Trophoblast cell (in vitro differentiated cells and primary cell): Measurements from ENCODE around the gene PRKCH.

Experiments
- DNase-seq, 2 donors: peaks; one replicate each; pipeline ENCODE4 v3.0.0-alpha.2; 2016
- H2AFZ ChIP-seq: 2 replicates; pipeline ENCODE4 v1.6.1; 2013; ENCODE audit warnings: low read length, moderate library complexity, mild to moderate bottlenecking; ENCODE audit not compliant: insufficient read depth, poor library complexity
- H2AK5ac ChIP-seq: 2 replicates; pipeline ENCODE4 v1.6.1; 2013; ENCODE audit warnings: mild to moderate bottlenecking, low read length
- H2BK120ac ChIP-seq: 2 replicates; pipeline ENCODE4 v1.6.1; 2013; ENCODE audit warnings: low read length, mild to moderate bottlenecking, moderate library complexity; ENCODE audit not compliant: insufficient read depth, poor library complexity
- H2BK12ac ChIP-seq: 2 replicates; pipeline ENCODE4 v1.6.1; 2013; ENCODE audit warnings: mild to moderate bottlenecking, low read length, moderate library complexity
- H2BK5ac ChIP-seq: 2 replicates; pipeline ENCODE4 v1.6.1; 2013; ENCODE audit warnings: low read length, low read depth, moderate library complexity, mild to moderate bottlenecking; ENCODE audit not compliant: poor library complexity
- H3K14ac ChIP-seq: 2 replicates; pipeline ENCODE4 v1.6.1; 2013; ENCODE audit warnings: mild to moderate bottlenecking, low read length
- H3K18ac ChIP-seq: 2 replicates; pipeline ENCODE4 v1.6.1; 2013; ENCODE audit warnings: mild to moderate bottlenecking, low read length
- H3K23ac ChIP-seq: 2 replicates; pipeline ENCODE4 v1.6.1; 2013; ENCODE audit warnings: low read length
- H3K27ac ChIP-seq: 2 replicates; pipeline ENCODE4 v1.5.1; 2013; ENCODE audit warnings: low read depth, mild to moderate bottlenecking, inconsistent platforms, low read length, moderate library complexity
- H3K27me3 ChIP-seq: 2 replicates; pipeline ENCODE4 v1.6.1; 2013; ENCODE audit warnings: inconsistent platforms, mild to moderate bottlenecking, low read length, moderate library complexity; ENCODE audit not compliant: insufficient read depth
- H3K36me3 ChIP-seq, 2 experiments: 1 replicate in 1 of 2; 2 replicates in 1 of 2; pipeline ENCODE4 v1.6.1; 2013; ENCODE audit warnings: low read length in 2 of 2, mild to moderate bottlenecking in 2 of 2, moderate library complexity in 1 of 2; ENCODE audit not compliant: insufficient read depth in 2 of 2, control insufficient read depth in 1 of 2
- H3K4ac ChIP-seq: 2 replicates; pipeline ENCODE4 v1.6.1; 2013; ENCODE audit warnings: low read depth, mild to moderate bottlenecking, low read length, moderate library complexity
- H3K4me1 ChIP-seq, 2 experiments: 1 replicate in 1 of 2; 2 replicates in 1 of 2; pipeline ENCODE4 v1.6.1; 2013; ENCODE audit warnings: low read length in 2 of 2, mild to moderate bottlenecking in 2 of 2, moderate library complexity in 1 of 2; ENCODE audit not compliant: insufficient read depth in 2 of 2, control insufficient read depth in 1 of 2
- H3K4me2 ChIP-seq: 2 replicates; pipeline ENCODE4 v1.6.1; 2013; ENCODE audit warnings: inconsistent platforms, mild to moderate bottlenecking, low read length, moderate library complexity
- H3K4me3 ChIP-seq: 2 replicates; pipeline ENCODE4 v1.5.1; 2013; ENCODE audit warnings: mild to moderate bottlenecking, low read depth, low read length, inconsistent platforms
- H3K79me1 ChIP-seq: one replicate; pipeline ENCODE4 v1.6.1; 2013; ENCODE audit warnings: low read length
- H3K79me2 ChIP-seq: 2 replicates; pipeline ENCODE4 v1.6.1; 2013; ENCODE audit warnings: low read length, mild to moderate bottlenecking; ENCODE audit not compliant: control insufficient read depth, insufficient read depth, poor library complexity
- H3K9ac ChIP-seq: 2 replicates; pipeline ENCODE4 v1.6.1; 2013; ENCODE audit warnings: mild to moderate bottlenecking, low read length
- H3K9me3 ChIP-seq: 2 replicates; pipeline ENCODE4 v1.6.1; 2013; ENCODE audit warnings: low read depth, mild to moderate bottlenecking, control low read depth, inconsistent platforms, low read length; ENCODE audit not compliant: insufficient read depth
- H4K12ac ChIP-seq: 2 replicates; pipeline ENCODE4 v1.6.1; 2013; ENCODE audit warnings: low read depth, mild to moderate bottlenecking, low read length, moderate library complexity
- H4K8ac ChIP-seq: 2 replicates; pipeline ENCODE4 v1.6.1; 2013; ENCODE audit warnings: low read depth, mild to moderate bottlenecking, low read length, moderate library complexity
- H4K91ac ChIP-seq: one replicate; pipeline ENCODE4 v1.6.1; 2013; ENCODE audit warnings: low read depth, mild to moderate bottlenecking, low read length, moderate library complexity
- WGBS: extraction: QIAGEN DNeasy Blood & Tissue Kit; methylation state at CpG from one replicate; pipeline ENCODE4 v1.1.7; 2013; ENCODE audit warnings: missing lambda C conversion rate; ENCODE audit not compliant: insufficient read length, insufficient coverage; ENCODE audit errors: extremely low coverage; 5-methylcytosine and 5-hydroxymethylcytosine counted together

The PRKCH gene

GRCh38 chr14:61419201-61419600 lies 97.8 kb downstream of the PRKCH start:
- H3K4me2 ChIP-seq, result no peak overlapping the region
- no peak overlapping the region for H2AK5ac ChIP-seq
- peak overlapping the region; percentile 72 for H3K27ac ChIP-seq
- no peak overlapping the region for H3K18ac ChIP-seq
- H2AFZ ChIP-seq, result no peak overlapping the region
- no peak overlapping the region for H2BK12ac ChIP-seq
- peaks cover 0 to 1% of the 10 kb centered on the region in 2 experiments for H3K36me3 ChIP-seq
- H3K4ac ChIP-seq, result peak overlapping the region; percentile 63
- H2BK5ac ChIP-seq, result no peak overlapping the region
- no peak overlapping the region for H2BK120ac ChIP-seq
- H3K79me2 ChIP-seq, result peaks cover 4% of the 10 kb centered on the region
- H4K91ac ChIP-seq, result no peak overlapping the region
- no peak overlapping the region for H3K4me3 ChIP-seq
- no peak overlapping the region for H4K12ac ChIP-seq
- no peak overlapping the region for H3K14ac ChIP-seq
- peaks cover 20% of the 10 kb centered on the region for H3K79me1 ChIP-seq
- no peaks in the 10 kb centered on the region for H3K9me3 ChIP-seq
- H4K8ac ChIP-seq, result no peak overlapping the region
- peaks cover 12 to 25% of the 10 kb centered on the region in 2 experiments for H3K4me1 ChIP-seq
- no peak overlapping the region for H3K23ac ChIP-seq
- DNase-seq, result peak in 1 of 2 donors; percentile 52
- no peak overlapping the region for H3K9ac ChIP-seq
- H3K27me3 ChIP-seq, result no peaks in the 10 kb centered on the region

GRCh38 chr14:61420326-61420725 lies 98.9 kb downstream of the PRKCH start:
- H2BK120ac ChIP-seq, result peak overlapping the region; percentile 27
- WGBS, result no CpG with 5 or more reads among the region's 4 CpGs
- peak overlapping the region; percentile 15 for H2BK12ac ChIP-seq
- H3K27me3 ChIP-seq, result no peaks in the 10 kb centered on the region
- peak; percentile 55 for DNase-seq
- no peak overlapping the region for H3K4me2 ChIP-seq
- peaks cover 20% of the 10 kb centered on the region for H3K79me1 ChIP-seq
- H3K36me3 ChIP-seq, result peaks cover 1 to 5% of the 10 kb centered on the region in 2 experiments
- peak overlapping the region; percentile 16 for H3K14ac ChIP-seq
- H3K4ac ChIP-seq, result no peak overlapping the region
- H3K9ac ChIP-seq, result no peak overlapping the region
- peak overlapping the region; percentile 67 for H2BK5ac ChIP-seq
- H3K4me3 ChIP-seq, result no peak overlapping the region
- H4K8ac ChIP-seq, result peak overlapping the region; percentile 15
- peak overlapping the region; percentile 24 for H3K18ac ChIP-seq
- no peak overlapping the region for H2AFZ ChIP-seq
- H3K27ac ChIP-seq, result peak overlapping the region; percentile 72
- no peak overlapping the region for H2AK5ac ChIP-seq
- peaks cover 5% of the 10 kb centered on the region for H3K9me3 ChIP-seq
- H3K23ac ChIP-seq, result no peak overlapping the region
- H3K4me1 ChIP-seq, result peaks cover 12 to 27% of the 10 kb centered on the region in 2 experiments
- H3K79me2 ChIP-seq, result peaks cover 9% of the 10 kb centered on the region
- no peak overlapping the region for H4K12ac ChIP-seq
- H4K91ac ChIP-seq, result peak overlapping the region; percentile 80

GRCh38 chr14:61421212-61421923 lies 100.0 kb downstream of the PRKCH start:
- Histone ChIP-seq H3K27me3 (no peaks in the 10 kb centered on the region), H3K27ac (peak overlapping the region; percentile 72), H3K79me1 (peaks cover 20% of the 10 kb centered on the region), H3K9me3 (peaks cover 5% of the 10 kb centered on the region), H2BK12ac (peak overlapping the region; percentile 30), H3K18ac (peak overlapping the region; percentile 60), H4K12ac (no peak overlapping the region), H4K8ac (no peak overlapping the region), H2AFZ (no peak overlapping the region), H2BK120ac (peak overlapping the region; percentile 6), H3K4ac (peak overlapping the region; percentile 56), H3K23ac (no peak overlapping the region), H3K4me2 (no peak overlapping the region), H3K14ac (peak overlapping the region; percentile 47), H3K9ac (no peak overlapping the region), H3K79me2 (peaks cover 9% of the 10 kb centered on the region), H3K36me3 (peaks cover 1 to 5% of the 10 kb centered on the region in 2 experiments), H2AK5ac (peak overlapping the region; percentile 38), H4K91ac (peak overlapping the region; percentile 21), H3K4me3 (no peak overlapping the region), H3K4me1 (peaks cover 12 to 26% of the 10 kb centered on the region in 2 experiments), H2BK5ac (peak overlapping the region; percentile 5)
- no CpG with 5 or more reads among the region's 1 CpG for WGBS
- DNase-seq, result peak in 1 of 2 donors; percentile 24

GRCh38 chr14:61426048-61426447 lies 104.7 kb downstream of the PRKCH start:
- no peak overlapping the region for H3K4me3 ChIP-seq

More at GRCh38 chr14:61426048-61426447, 104.7 kb downstream of the PRKCH start:
- no peak overlapping the region for H4K12ac ChIP-seq
- no peak for DNase-seq
- H3K9ac ChIP-seq, result no peak overlapping the region
- peaks cover 11 to 20% of the 10 kb centered on the region in 2 experiments for H3K4me1 ChIP-seq
- no peak overlapping the region for H4K91ac ChIP-seq
- H3K79me2 ChIP-seq, result peaks cover 9% of the 10 kb centered on the region
- H3K23ac ChIP-seq, result no peak overlapping the region
- peaks cover 1 to 5% of the 10 kb centered on the region in 2 experiments for H3K36me3 ChIP-seq
- H3K4ac ChIP-seq, result no peak overlapping the region
- peaks cover 6% of the 10 kb centered on the region for H3K9me3 ChIP-seq
- H3K79me1 ChIP-seq, result peaks cover 21% of the 10 kb centered on the region
- no peak overlapping the region for H2AFZ ChIP-seq
- no peak overlapping the region for H2BK5ac ChIP-seq
- no peak overlapping the region for H2AK5ac ChIP-seq
- no peak overlapping the region for H3K18ac ChIP-seq
- no peak overlapping the region for H3K27ac ChIP-seq
- H3K14ac ChIP-seq, result no peak overlapping the region
- no peak overlapping the region for H2BK120ac ChIP-seq
- H3K27me3 ChIP-seq, result no peaks in the 10 kb centered on the region
- H4K8ac ChIP-seq, result no peak overlapping the region
- H2BK12ac ChIP-seq, result no peak overlapping the region
- no peak overlapping the region for H3K4me2 ChIP-seq
- WGBS, result no CpG with 5 or more reads among the region's 1 CpG
